Astrocyte (in vitro differentiated cells and primary cell): ENCODE measurements around the gene ZNF324B. TPM values are rescaled to one million over a fixed set of nuclear protein-coding genes. Genes with fewer than 3 reads are reported as not detected.

ENCODE experiments used
- DNase-seq: peaks from one replicate; pipeline ENCODE4 v3.0.0-alpha.2; 2010; ENCODE audit warnings: low read depth
- FAIRE-seq: peaks from 2 replicates; lab custom pipeline; 2011; peaks lifted over from hg19 to GRCh38; lab: Jason Lieb, UNC
- H2AFZ ChIP-seq: 2 replicates; pipeline ENCODE4 v1.6.0; 2012; ENCODE audit warnings: low read depth, low read length, inconsistent platforms
- H3K27ac ChIP-seq: 2 replicates; pipeline ENCODE4 v1.5.1; 2011; ENCODE audit warnings: low read depth, low read length, inconsistent platforms
- H3K27me3 ChIP-seq: 2 replicates; pipeline ENCODE4 v1.6.0; 2011; ENCODE audit warnings: low read length, inconsistent platforms; ENCODE audit not compliant: insufficient read depth
- H3K36me3 ChIP-seq: 2 replicates; pipeline ENCODE4 v1.5.1; 2011; ENCODE audit warnings: low read length, inconsistent platforms; ENCODE audit not compliant: insufficient read depth
- H3K4me1 ChIP-seq: 2 replicates; pipeline ENCODE4 v1.5.1; 2011; ENCODE audit warnings: low read length, inconsistent platforms; ENCODE audit not compliant: insufficient read depth
- H3K4me2 ChIP-seq: 2 replicates; pipeline ENCODE4 v1.6.0; 2012; ENCODE audit warnings: low read length, inconsistent platforms
- H3K4me3 ChIP-seq: 2 replicates; pipeline ENCODE4 v1.5.1; 2011; ENCODE audit warnings: low read depth, mild to moderate bottlenecking, low read length, inconsistent platforms; ENCODE audit not compliant: insufficient read depth
- H3K79me2 ChIP-seq: 2 replicates; pipeline ENCODE4 v1.6.0; 2012; ENCODE audit warnings: mild to moderate bottlenecking, low read length, inconsistent platforms; ENCODE audit not compliant: insufficient read depth
- H3K9ac ChIP-seq: 2 replicates; pipeline ENCODE4 v1.6.0; 2012; ENCODE audit warnings: mild to moderate bottlenecking, low read length, inconsistent platforms
- H3K9me3 ChIP-seq: 2 replicates; pipeline ENCODE4 v1.5.1; 2012; ENCODE audit warnings: low read depth, mild to moderate bottlenecking, low read length, inconsistent platforms; ENCODE audit not compliant: insufficient read depth
- H4K20me1 ChIP-seq: 2 replicates; pipeline ENCODE4 v1.6.0; 2012; ENCODE audit warnings: low read length, inconsistent platforms; ENCODE audit not compliant: insufficient read depth
- H3K27ac Mint-ChIP-seq: one replicate; pipeline ENCODE4 v1.8.0; 2021; ENCODE audit warnings: mild to moderate bottlenecking, mixed read lengths; ENCODE audit not compliant: unreplicated experiment
- H3K27me3 Mint-ChIP-seq: one replicate; pipeline ENCODE4 v1.8.0; 2021; ENCODE audit warnings: low read depth, mixed read lengths; ENCODE audit not compliant: unreplicated experiment
- H3K36me3 Mint-ChIP-seq: one replicate; pipeline ENCODE4 v1.8.0; 2021; ENCODE audit warnings: low read depth, mixed read lengths; ENCODE audit not compliant: unreplicated experiment
- H3K4me1 Mint-ChIP-seq: one replicate; pipeline ENCODE4 v1.8.0; 2021; ENCODE audit warnings: low read depth, mixed read lengths; ENCODE audit not compliant: unreplicated experiment
- H3K4me3 Mint-ChIP-seq: one replicate; pipeline ENCODE4 v1.8.0; 2021; ENCODE audit warnings: mild to moderate bottlenecking, moderate library complexity, mixed read lengths; ENCODE audit not compliant: unreplicated experiment
- H3K9me3 Mint-ChIP-seq: one replicate; pipeline ENCODE4 v1.8.0; 2021; ENCODE audit warnings: mild to moderate bottlenecking, mixed read lengths; ENCODE audit not compliant: unreplicated experiment
- CTCF ChIP-seq: IDR thresholded peaks from 2 replicates; pipeline ENCODE4 v1.5.1; 2011; ENCODE audit warnings: low read depth, mild to moderate bottlenecking, inconsistent platforms, low read length, moderate library complexity; ENCODE audit not compliant: insufficient read depth
- EZH2 ChIP-seq: IDR thresholded peaks from 2 replicates; pipeline ENCODE4 v1.6.1; 2012; ENCODE audit warnings: mild to moderate bottlenecking, low read length, inconsistent platforms; ENCODE audit not compliant: insufficient read depth
- total RNA-seq: library from RNA; stranded (reverse); gene quantifications from 2 replicates; pipeline ENCODE4 v1.2.1, GENCODE V29; 2021

ZNF324B gene
- total RNA-seq, 1 donor from 2014 or later: 4.9 TPM

GRCh38 chr19:58408152-58409009 is 43.0 kb upstream of the ZNF324B start, which contains the start of gene ZNF584:
ZNF584 (plus strand) TSS chr19:58408649; CDS start chr19:58409148, 499 bp downstream.
- H3K27ac Mint-ChIP-seq: peak within 1 kb of the TSS; percentile 83
- peak within 1 kb of the TSS; percentile 86 for H3K9ac ChIP-seq
- DNase-seq: peak; percentile 85

DNA sequence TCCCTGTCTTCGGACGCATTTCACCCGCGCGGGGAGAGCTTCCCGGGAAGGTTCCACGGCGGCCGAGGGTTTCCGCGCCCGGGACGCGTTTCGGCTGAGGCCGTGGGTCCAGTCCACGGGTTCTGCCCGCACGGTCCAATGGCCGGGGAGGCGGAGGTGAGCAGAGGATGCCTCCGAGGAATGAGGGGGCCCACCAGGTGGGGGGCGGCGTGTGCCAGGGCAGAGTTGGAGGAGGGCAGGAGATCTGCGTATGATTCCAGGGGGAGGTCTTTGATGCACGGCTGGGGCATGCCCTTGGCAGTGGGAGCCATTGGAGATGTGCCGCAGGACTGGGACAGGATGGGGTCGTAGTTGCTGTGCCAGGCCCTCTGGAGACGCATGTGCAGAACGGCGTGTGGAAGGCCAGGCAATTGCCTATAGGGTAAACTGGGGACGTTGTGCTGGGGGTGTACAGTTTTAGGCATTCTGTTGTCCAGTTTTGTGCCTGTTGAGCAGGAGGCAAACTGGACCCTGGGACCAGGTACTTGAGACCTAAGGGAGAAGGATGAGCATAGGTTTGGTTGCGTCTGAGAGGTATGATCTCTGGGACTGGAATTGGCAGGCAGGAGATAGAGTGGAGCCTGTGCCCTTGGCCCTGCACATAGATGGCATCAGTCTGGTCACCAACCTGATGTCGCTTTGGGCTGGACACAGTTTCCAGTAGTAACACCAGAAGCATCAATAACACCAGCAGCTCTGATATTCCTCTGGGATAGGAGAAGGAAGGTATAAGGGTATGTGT is 42.2 kb upstream of the ZNF324B start:
- no peak for FAIRE-seq
- Histone ChIP-seq H3K79me2 (peaks cover 32% of the 10 kb centered on the region), H3K4me3 (peak overlapping the region; percentile 75), H4K20me1 (no peaks in the 10 kb centered on the region), H3K9ac (peak overlapping the region; percentile 86), H3K4me2 (peak overlapping the region; percentile 93), H3K27ac (peak overlapping the region; percentile 74), H2AFZ (peak overlapping the region; percentile 98), H3K4me1 (peaks cover 15% of the 10 kb centered on the region), H3K9me3 (no peaks in the 10 kb centered on the region), H3K27me3 (no peaks in the 10 kb centered on the region), H3K36me3 (no peaks in the 10 kb centered on the region)
- Mint-ChIP-seq H3K27ac (peak overlapping the region; percentile 34), H3K4me3 (peak overlapping the region; percentile 90), H3K36me3 (peaks cover 1% of the 10 kb centered on the region), H3K4me1 (peaks cover 3% of the 10 kb centered on the region), H3K9me3 (no peaks in the 10 kb centered on the region), H3K27me3 (no peaks in the 10 kb centered on the region)
- DNase-seq: no peak
- TF ChIP-seq CTCF (no peak), EZH2 (no peak)

More at GRCh38 chr19:58408152-58409009, 43.0 kb upstream of the ZNF324B start, which contains the start of gene ZNF584:
- FAIRE-seq: no peak
- peak within 1 kb of the TSS; percentile 93 for H3K4me2 ChIP-seq
- peak within 1 kb of the TSS; percentile 75 for H3K4me3 ChIP-seq
- H3K4me1 ChIP-seq: peaks cover 15% of the 10 kb centered on the region
- no peaks in the 10 kb centered on the region for H3K36me3 Mint-ChIP-seq
- no peaks in the 10 kb centered on the region for H3K9me3 Mint-ChIP-seq
- peak within 1 kb of the TSS; percentile 90 for H3K4me3 Mint-ChIP-seq
- H3K27ac ChIP-seq: peak within 1 kb of the TSS; percentile 74
- H3K4me1 Mint-ChIP-seq: peaks cover 3% of the 10 kb centered on the region
- H3K79me2 ChIP-seq: peaks cover 32% of the 10 kb centered on the region
- H3K27me3 Mint-ChIP-seq: no peaks in the 10 kb centered on the region
- TF ChIP-seq EZH2 (no peak), CTCF (no peak)
- no peaks in the 10 kb centered on the region for H4K20me1 ChIP-seq
- no peaks in the 10 kb centered on the region for H3K27me3 ChIP-seq
- H3K36me3 ChIP-seq: no peaks in the 10 kb centered on the region
- peak within 1 kb of the TSS; percentile 98 for H2AFZ ChIP-seq
- no peaks in the 10 kb centered on the region for H3K9me3 ChIP-seq
